ENCODE measurements around the gene EDARADD.

The EDARADD gene

GRCh38 chr1:236395230-236395946 lies 1.3 kb downstream of the EDARADD start:
- DNase-seq: no peak

- DNase-seq: no peak
Observed at GRCh38 chr1:236395947-236396664, 2.0 kb downstream of the EDARADD start.

GRCh38 chr1:236396665-236397043 lies 2.6 kb downstream of the EDARADD start:
- no peak for DNase-seq

- DNase-seq: no peak
Observed at GRCh38 chr1:236397173-236397759, 3.2 kb downstream of the EDARADD start.

GRCh38 chr1:236398538-236398937 lies 4.5 kb downstream of the EDARADD start:
- no peak for DNase-seq

- no peak for DNase-seq
Observed at GRCh38 chr1:236400061-236400603, 6.0 kb downstream of the EDARADD start.

- DNase-seq: no peak
Observed at GRCh38 chr1:236401698-236402097, 7.6 kb downstream of the EDARADD start.

GRCh38 chr1:236403905-236404696 lies 10.0 kb downstream of the EDARADD start:
- no peak for DNase-seq

- DNase-seq: no peak
Observed at GRCh38 chr1:236407059-236407458, 13.0 kb downstream of the EDARADD start.

GRCh38 chr1:236413688-236414087 lies 19.6 kb downstream of the EDARADD start:
- no peak for DNase-seq

- DNase-seq: no peak
Observed at GRCh38 chr1:236416165-236416564, 22.1 kb downstream of the EDARADD start.

- no peak for DNase-seq
Observed at GRCh38 chr1:236417336-236417735, 23.2 kb downstream of the EDARADD start.

GRCh38 chr1:236419502-236419901 lies 25.4 kb downstream of the EDARADD start:
- DNase-seq: no peak

GRCh38 chr1:236421022-236421421 lies 26.9 kb downstream of the EDARADD start:
- DNase-seq: no peak

- no peak for DNase-seq
Observed at GRCh38 chr1:236421850-236422516, 27.9 kb downstream of the EDARADD start.

- no peak for DNase-seq
Observed at GRCh38 chr1:236422517-236422876, 28.4 kb downstream of the EDARADD start.

GRCh38 chr1:236425031-236425663 lies 31.1 kb downstream of the EDARADD start:
- no peak for DNase-seq

GRCh38 chr1:236426215-236426614 lies 32.1 kb downstream of the EDARADD start:
- DNase-seq: no peak

GRCh38 chr1:236429715-236430274 lies 35.7 kb downstream of the EDARADD start:
- no peak for DNase-seq

GRCh38 chr1:236433819-236434315 lies 39.8 kb downstream of the EDARADD start:
- no peak for DNase-seq

- DNase-seq: no peak
Observed at GRCh38 chr1:236438614-236439013, 44.5 kb downstream of the EDARADD start.

All from NCI-H510A treated with DMSO at 0.1 percent for 48 hours (cell line).